ENCODE data around the gene CDKL5. TPM values are rescaled to one million over a fixed set of nuclear protein-coding genes. Genes with fewer than 3 reads are reported as not detected.

CDKL5 gene
- total RNA-seq, 1 experiment from 2014 or later, result 4.2 TPM

DNA sequence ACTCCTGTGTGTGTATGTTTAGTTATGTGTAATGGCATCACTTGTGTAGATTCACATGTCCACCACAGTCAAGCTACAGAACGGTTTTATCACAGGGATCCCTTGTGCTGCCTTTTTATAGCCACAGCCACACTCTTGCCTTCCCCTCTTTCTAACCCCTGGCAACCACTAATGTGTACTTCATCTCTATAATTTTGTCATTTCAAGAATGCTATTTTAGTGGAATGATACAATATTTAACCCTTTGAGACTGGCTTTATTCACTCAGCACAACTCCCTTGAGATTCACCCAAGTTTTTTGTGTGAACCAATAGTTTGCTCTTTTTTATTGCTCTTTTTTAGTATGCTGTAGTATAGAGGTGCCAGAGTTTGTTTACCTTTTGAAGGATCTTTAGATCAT, 112.1 kb downstream of the CDKL5 start:
- Histone ChIP-seq H2AFZ (no peak overlapping the region), H3K79me2 (ENCODE audit: low read depth) (no peaks in the 10 kb centered on the region), H4K20me1 (ENCODE audit: insufficient read depth) (no peaks in the 10 kb centered on the region), H3K4me3 (no peak overlapping the region), H3K9me2 (ENCODE audit: insufficient read depth) (no peaks in the 10 kb centered on the region), H3K36me3 (ENCODE audit: low read depth) (no peaks in the 10 kb centered on the region), H3K9me3 (ENCODE audit: insufficient read depth, low read depth) (no peaks in the 10 kb centered on the region), H3K27me3 (ENCODE audit: insufficient read depth, low read depth) (no peaks in the 10 kb centered on the region), H3F3A (ENCODE audit: insufficient read depth, low read depth) (no peaks in the 10 kb centered on the region), H3K4me2 (no peak overlapping the region), H3K4me1 (replicated peaks; ENCODE audit: insufficient read depth) (no peaks in the 10 kb centered on the region), H3K27ac (no peak overlapping the region)
- ChIA-PET CTCF (no interaction called here), POLR2A (ENCODE audit: unreplicated experiment) (no interaction called here)
- no TSS peak for BruUV-seq (replicated peaks)
- TF ChIP-seq EZH2 (IDR thresholded peaks at IDR 0.05; ENCODE audit: low read depth) (no peak), CTCF (conservative IDR thresholded peaks at IDR 0.05) (no peak)
- intact Hi-C loops (cut with micrococcal nuclease; ENCODE audit: unreplicated experiment), result no loop called here
- DNase-seq, result no peak

GRCh38 chrX:18542131-18542530, 116.7 kb downstream of the CDKL5 start:
- H3K9me2 ChIP-seq (ENCODE audit: insufficient read depth), result no peaks in the 10 kb centered on the region

GRCh38 chrX:18542905-18543304, 117.5 kb downstream of the CDKL5 start:
- Histone ChIP-seq H3K4me3 (no peak overlapping the region), H3K27ac (no peak overlapping the region), H3K4me2 (no peak overlapping the region), H2AFZ (no peak overlapping the region), H3F3A (ENCODE audit: insufficient read depth, low read depth) (no peaks in the 10 kb centered on the region), H3K36me3 (ENCODE audit: low read depth) (no peaks in the 10 kb centered on the region), H3K79me2 (ENCODE audit: low read depth) (no peaks in the 10 kb centered on the region), H3K27me3 (ENCODE audit: insufficient read depth, low read depth) (no peaks in the 10 kb centered on the region), H3K9me2 (ENCODE audit: insufficient read depth) (no peaks in the 10 kb centered on the region), H3K9me3 (ENCODE audit: insufficient read depth, low read depth) (no peaks in the 10 kb centered on the region), H3K4me1 (replicated peaks; ENCODE audit: insufficient read depth) (no peaks in the 10 kb centered on the region), H4K20me1 (ENCODE audit: insufficient read depth) (no peaks in the 10 kb centered on the region)
- DNase-seq, result no peak
- BruUV-seq (replicated peaks), result no TSS peak
- CTCF ChIA-PET, result no interaction called here
- TF ChIP-seq CTCF (conservative IDR thresholded peaks at IDR 0.05), result no peak
- intact Hi-C loops (cut with micrococcal nuclease; ENCODE audit: unreplicated experiment), result no loop called here
- POLR2A ChIA-PET (ENCODE audit: unreplicated experiment), result no interaction called here

More at GRCh38 chrX:18542131-18542530, 116.7 kb downstream of the CDKL5 start:
- Histone ChIP-seq H2AFZ (no peak overlapping the region), H3K4me3 (no peak overlapping the region), H3K27me3 (ENCODE audit: insufficient read depth, low read depth) (no peaks in the 10 kb centered on the region), H3K4me2 (no peak overlapping the region), H3K9me3 (ENCODE audit: insufficient read depth, low read depth) (no peaks in the 10 kb centered on the region), H3K36me3 (ENCODE audit: low read depth) (no peaks in the 10 kb centered on the region), H4K20me1 (ENCODE audit: insufficient read depth) (no peaks in the 10 kb centered on the region), H3F3A (ENCODE audit: insufficient read depth, low read depth) (no peaks in the 10 kb centered on the region), H3K4me1 (replicated peaks; ENCODE audit: insufficient read depth) (no peaks in the 10 kb centered on the region), H3K79me2 (ENCODE audit: low read depth) (no peaks in the 10 kb centered on the region), H3K27ac (no peak overlapping the region)
- no peak for DNase-seq
- ChIA-PET CTCF (no interaction called here), POLR2A (ENCODE audit: unreplicated experiment) (no interaction called here)
- intact Hi-C loops (cut with micrococcal nuclease; ENCODE audit: unreplicated experiment), result no loop called here
- TF ChIP-seq CTCF (conservative IDR thresholded peaks at IDR 0.05) (no peak), EZH2 (IDR thresholded peaks at IDR 0.05; ENCODE audit: low read depth) (no peak)
- no TSS peak for BruUV-seq (replicated peaks)

Measured in PC-9 (cell line).